Measurements from ENCODE around the gene TIMM29.

The TIMM29 gene

DNA sequence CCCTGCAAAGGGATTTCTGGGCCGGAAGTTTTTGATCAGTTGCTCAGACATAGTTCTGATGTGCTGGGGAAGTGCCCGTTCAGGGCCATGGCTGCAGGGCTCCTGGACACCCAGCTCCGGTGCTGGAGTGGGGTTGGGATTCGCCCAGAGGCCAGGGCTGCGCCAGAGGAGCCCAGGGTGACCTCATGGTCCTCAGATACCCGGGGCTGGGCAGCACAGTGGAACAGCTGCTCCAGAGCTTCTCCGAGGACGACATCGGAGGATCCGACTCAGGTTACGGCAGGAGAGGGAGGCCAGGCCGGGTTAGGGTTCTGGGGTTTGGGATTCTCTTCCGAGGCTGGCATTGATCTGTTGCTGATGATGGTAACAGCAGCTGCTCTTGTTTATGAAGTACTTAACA is 36.4 kb upstream of the TIMM29 start:
- no peak for ATAC-seq
- TF ChIP-seq TCF4 (CRISPR knock-in tag; IDR thresholded peaks at IDR 0.05; ENCODE audit: borderline replicate concordance) = no peak
- TF ChIP-seq, protein P1, sequence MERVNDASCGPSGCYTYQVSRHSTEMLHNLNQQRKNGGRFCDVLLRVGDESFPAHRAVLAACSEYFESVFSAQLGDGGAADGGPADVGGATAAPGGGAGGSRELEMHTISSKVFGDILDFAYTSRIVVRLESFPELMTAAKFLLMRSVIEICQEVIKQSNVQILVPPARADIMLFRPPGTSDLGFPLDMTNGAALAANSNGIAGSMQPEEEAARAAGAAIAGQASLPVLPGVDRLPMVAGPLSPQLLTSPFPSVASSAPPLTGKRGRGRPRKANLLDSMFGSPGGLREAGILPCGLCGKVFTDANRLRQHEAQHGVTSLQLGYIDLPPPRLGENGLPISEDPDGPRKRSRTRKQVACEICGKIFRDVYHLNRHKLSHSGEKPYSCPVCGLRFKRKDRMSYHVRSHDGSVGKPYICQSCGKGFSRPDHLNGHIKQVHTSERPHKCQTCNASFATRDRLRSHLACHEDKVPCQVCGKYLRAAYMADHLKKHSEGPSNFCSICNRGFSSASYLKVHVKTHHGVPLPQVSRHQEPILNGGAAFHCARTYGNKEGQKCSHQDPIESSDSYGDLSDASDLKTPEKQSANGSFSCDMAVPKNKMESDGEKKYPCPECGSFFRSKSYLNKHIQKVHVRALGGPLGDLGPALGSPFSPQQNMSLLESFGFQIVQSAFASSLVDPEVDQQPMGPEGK (CRISPR knock-in tag; IDR thresholded peaks at IDR 0.05; ENCODE audit: borderline replicate concordance) = no peak
- no peak for TF ChIP-seq ZNF70 (CRISPR knock-in tag; IDR thresholded peaks at IDR 0.05)
- no peak for TF ChIP-seq RARB (CRISPR knock-in tag; IDR thresholded peaks at IDR 0.05)

DNA sequence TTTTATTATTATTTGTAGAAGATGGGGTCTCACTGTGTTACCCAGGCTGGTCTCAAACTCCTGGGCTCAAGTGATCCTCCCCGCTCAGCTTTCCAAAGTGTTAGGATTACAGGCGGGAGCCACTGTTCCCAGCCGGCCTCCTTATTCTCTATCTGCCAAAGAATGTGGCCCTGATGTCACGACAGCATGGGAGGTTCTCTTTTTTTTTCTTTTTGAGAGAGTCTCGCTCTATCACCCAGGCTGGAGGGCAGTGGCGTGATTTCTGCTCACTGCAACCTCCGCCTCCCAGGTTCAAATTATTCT is 33.7 kb upstream of the TIMM29 start:
- TF ChIP-seq, protein P1 (CRISPR knock-in tag; IDR thresholded peaks at IDR 0.05; ENCODE audit: borderline replicate concordance) = no peak
- TF ChIP-seq OSR1 (CRISPR knock-in tag; IDR thresholded peaks at IDR 0.05) (no peak), ESRRG (CRISPR knock-in tag; IDR thresholded peaks at IDR 0.05) (no peak), ZC3H10 (CRISPR knock-in tag; IDR thresholded peaks at IDR 0.05) (no peak), RARB (CRISPR knock-in tag; IDR thresholded peaks at IDR 0.05) (no peak), GLIS3 (CRISPR knock-in tag; IDR thresholded peaks at IDR 0.05) (no peak), SNAI2 (CRISPR knock-in tag; IDR thresholded peaks at IDR 0.05) (no peak), TCF4 (CRISPR knock-in tag; IDR thresholded peaks at IDR 0.05; ENCODE audit: borderline replicate concordance) (no peak), BACH2 (CRISPR knock-in tag; IDR thresholded peaks at IDR 0.05; ENCODE audit: borderline replicate concordance) (no peak), ZFP3 (CRISPR knock-in tag; IDR thresholded peaks at IDR 0.05) (no peak), ZNF70 (CRISPR knock-in tag; IDR thresholded peaks at IDR 0.05) (no peak), PPARA (CRISPR knock-in tag; IDR thresholded peaks at IDR 0.05; ENCODE audit: borderline replicate concordance) (no peak), ZNF565 (CRISPR knock-in tag; conservative IDR thresholded peaks at IDR 0.05; ENCODE audit: low read depth) (no peak)
- TF ChIP-seq, protein P2, sequence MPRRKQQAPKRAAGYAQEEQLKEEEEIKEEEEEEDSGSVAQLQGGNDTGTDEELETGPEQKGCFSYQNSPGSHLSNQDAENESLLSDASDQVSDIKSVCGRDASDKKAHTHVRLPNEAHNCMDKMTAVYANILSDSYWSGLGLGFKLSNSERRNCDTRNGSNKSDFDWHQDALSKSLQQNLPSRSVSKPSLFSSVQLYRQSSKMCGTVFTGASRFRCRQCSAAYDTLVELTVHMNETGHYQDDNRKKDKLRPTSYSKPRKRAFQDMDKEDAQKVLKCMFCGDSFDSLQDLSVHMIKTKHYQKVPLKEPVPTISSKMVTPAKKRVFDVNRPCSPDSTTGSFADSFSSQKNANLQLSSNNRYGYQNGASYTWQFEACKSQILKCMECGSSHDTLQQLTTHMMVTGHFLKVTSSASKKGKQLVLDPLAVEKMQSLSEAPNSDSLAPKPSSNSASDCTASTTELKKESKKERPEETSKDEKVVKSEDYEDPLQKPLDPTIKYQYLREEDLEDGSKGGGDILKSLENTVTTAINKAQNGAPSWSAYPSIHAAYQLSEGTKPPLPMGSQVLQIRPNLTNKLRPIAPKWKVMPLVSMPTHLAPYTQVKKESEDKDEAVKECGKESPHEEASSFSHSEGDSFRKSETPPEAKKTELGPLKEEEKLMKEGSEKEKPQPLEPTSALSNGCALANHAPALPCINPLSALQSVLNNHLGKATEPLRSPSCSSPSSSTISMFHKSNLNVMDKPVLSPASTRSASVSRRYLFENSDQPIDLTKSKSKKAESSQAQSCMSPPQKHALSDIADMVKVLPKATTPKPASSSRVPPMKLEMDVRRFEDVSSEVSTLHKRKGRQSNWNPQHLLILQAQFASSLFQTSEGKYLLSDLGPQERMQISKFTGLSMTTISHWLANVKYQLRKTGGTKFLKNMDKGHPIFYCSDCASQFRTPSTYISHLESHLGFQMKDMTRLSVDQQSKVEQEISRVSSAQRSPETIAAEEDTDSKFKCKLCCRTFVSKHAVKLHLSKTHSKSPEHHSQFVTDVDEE (CRISPR knock-in tag; IDR thresholded peaks at IDR 0.05) = no peak
- ATAC-seq = no peak

DNA sequence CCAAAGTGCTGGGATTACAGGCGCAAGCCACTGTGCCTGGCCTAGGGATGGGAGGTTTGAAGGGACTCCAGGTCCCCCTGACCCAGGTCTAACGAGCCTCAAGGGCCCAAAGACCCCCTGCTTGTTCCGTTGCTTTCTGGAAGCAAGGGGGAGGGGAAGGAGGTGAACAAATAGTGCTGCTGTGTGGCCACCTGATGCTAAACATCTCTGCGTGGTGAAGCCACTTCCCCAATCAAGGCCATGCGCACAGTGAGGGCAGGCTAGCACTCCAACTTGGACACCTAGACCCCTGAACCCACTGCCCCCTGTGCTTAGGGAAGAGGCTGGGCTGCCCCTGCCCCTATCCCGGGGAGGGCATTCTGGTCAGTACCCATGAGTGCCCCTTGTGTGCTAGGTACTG is 33.2 kb upstream of the TIMM29 start:
- no peak for ATAC-seq
- TF ChIP-seq ZNF565 (CRISPR knock-in tag; conservative IDR thresholded peaks at IDR 0.05; ENCODE audit: low read depth) (no peak), PPARA (CRISPR knock-in tag; IDR thresholded peaks at IDR 0.05; ENCODE audit: borderline replicate concordance) (no peak), CSDC2 (CRISPR knock-in tag; IDR thresholded peaks at IDR 0.05) (no peak), SNAI2 (CRISPR knock-in tag; IDR thresholded peaks at IDR 0.05) (no peak), OSR1 (CRISPR knock-in tag; IDR thresholded peaks at IDR 0.05) (no peak), TCF4 (CRISPR knock-in tag; IDR thresholded peaks at IDR 0.05; ENCODE audit: borderline replicate concordance) (no peak), TOX (CRISPR knock-in tag; IDR thresholded peaks at IDR 0.05; ENCODE audit: borderline replicate concordance) (no peak), ZNF8 (CRISPR knock-in tag; IDR thresholded peaks at IDR 0.05) (no peak), ZFP3 (CRISPR knock-in tag; IDR thresholded peaks at IDR 0.05) (no peak), ZNF70 (CRISPR knock-in tag; IDR thresholded peaks at IDR 0.05) (no peak)
- TF ChIP-seq, protein P3, sequence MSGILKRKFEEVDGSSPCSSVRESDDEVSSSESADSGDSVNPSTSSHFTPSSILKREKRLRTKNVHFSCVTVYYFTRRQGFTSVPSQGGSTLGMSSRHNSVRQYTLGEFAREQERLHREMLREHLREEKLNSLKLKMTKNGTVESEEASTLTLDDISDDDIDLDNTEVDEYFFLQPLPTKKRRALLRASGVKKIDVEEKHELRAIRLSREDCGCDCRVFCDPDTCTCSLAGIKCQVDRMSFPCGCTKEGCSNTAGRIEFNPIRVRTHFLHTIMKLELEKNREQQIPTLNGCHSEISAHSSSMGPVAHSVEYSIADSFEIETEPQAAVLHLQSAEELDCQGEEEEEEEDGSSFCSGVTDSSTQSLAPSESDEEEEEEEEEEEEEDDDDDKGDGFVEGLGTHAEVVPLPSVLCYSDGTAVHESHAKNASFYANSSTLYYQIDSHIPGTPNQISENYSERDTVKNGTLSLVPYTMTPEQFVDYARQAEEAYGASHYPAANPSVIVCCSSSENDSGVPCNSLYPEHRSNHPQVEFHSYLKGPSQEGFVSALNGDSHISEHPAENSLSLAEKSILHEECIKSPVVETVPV (CRISPR knock-in tag; IDR thresholded peaks at IDR 0.05) = no peak

DNA sequence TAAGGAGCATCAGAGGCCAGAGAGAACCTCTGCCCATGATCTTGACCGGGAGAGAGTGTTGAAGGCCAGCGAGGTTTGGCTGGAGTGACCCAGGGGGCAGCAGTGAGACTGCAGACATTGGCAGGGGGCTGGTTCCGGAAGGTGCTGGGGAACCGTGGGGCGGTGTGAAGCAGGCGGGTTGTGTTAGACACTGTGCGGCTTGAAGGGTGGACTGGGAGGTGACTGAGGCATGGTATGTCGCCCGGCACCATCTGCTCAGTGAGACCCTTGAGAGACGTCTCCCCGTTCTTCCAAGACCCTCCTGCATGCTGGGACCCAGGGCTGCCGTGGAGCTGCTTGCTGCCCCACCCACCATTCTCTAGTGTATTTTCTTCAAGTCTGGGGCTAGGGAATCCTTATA is 32.7 kb upstream of the TIMM29 start:
- TF ChIP-seq OSR1 (CRISPR knock-in tag; IDR thresholded peaks at IDR 0.05) (no peak), ZNF70 (CRISPR knock-in tag; IDR thresholded peaks at IDR 0.05) (no peak)
- TF ChIP-seq, protein P1 (CRISPR knock-in tag; IDR thresholded peaks at IDR 0.05; ENCODE audit: borderline replicate concordance) = no peak
- no peak; the same call in 2 of the 3 replicates for ATAC-seq
